Astrocyte (in vitro differentiated cells and primary cell): ENCODE data around the gene TIGD2. TPM values are rescaled to one million over a fixed set of nuclear protein-coding genes. Genes with fewer than 3 reads are reported as not detected.

Source experiments
- DNase-seq: peaks from one replicate; pipeline ENCODE4 v3.0.0-alpha.2; 2010; ENCODE audit warnings: low read depth
- FAIRE-seq: peaks from 2 replicates; lab custom pipeline; 2011; peaks lifted over from hg19 to GRCh38; lab: Jason Lieb, UNC
- H2AFZ ChIP-seq: 2 replicates; pipeline ENCODE4 v1.6.0; 2012; ENCODE audit warnings: low read depth, low read length, inconsistent platforms
- H3K27ac ChIP-seq: 2 replicates; pipeline ENCODE4 v1.5.1; 2011; ENCODE audit warnings: low read depth, low read length, inconsistent platforms
- H3K27me3 ChIP-seq: 2 replicates; pipeline ENCODE4 v1.6.0; 2011; ENCODE audit warnings: low read length, inconsistent platforms; ENCODE audit not compliant: insufficient read depth
- H3K36me3 ChIP-seq: 2 replicates; pipeline ENCODE4 v1.5.1; 2011; ENCODE audit warnings: low read length, inconsistent platforms; ENCODE audit not compliant: insufficient read depth
- H3K4me1 ChIP-seq: 2 replicates; pipeline ENCODE4 v1.5.1; 2011; ENCODE audit warnings: low read length, inconsistent platforms; ENCODE audit not compliant: insufficient read depth
- H3K4me2 ChIP-seq: 2 replicates; pipeline ENCODE4 v1.6.0; 2012; ENCODE audit warnings: low read length, inconsistent platforms
- H3K4me3 ChIP-seq: 2 replicates; pipeline ENCODE4 v1.5.1; 2011; ENCODE audit warnings: low read depth, mild to moderate bottlenecking, low read length, inconsistent platforms; ENCODE audit not compliant: insufficient read depth
- H3K79me2 ChIP-seq: 2 replicates; pipeline ENCODE4 v1.6.0; 2012; ENCODE audit warnings: mild to moderate bottlenecking, low read length, inconsistent platforms; ENCODE audit not compliant: insufficient read depth
- H3K9ac ChIP-seq: 2 replicates; pipeline ENCODE4 v1.6.0; 2012; ENCODE audit warnings: mild to moderate bottlenecking, low read length, inconsistent platforms
- H3K9me3 ChIP-seq: 2 replicates; pipeline ENCODE4 v1.5.1; 2012; ENCODE audit warnings: low read depth, mild to moderate bottlenecking, low read length, inconsistent platforms; ENCODE audit not compliant: insufficient read depth
- H4K20me1 ChIP-seq: 2 replicates; pipeline ENCODE4 v1.6.0; 2012; ENCODE audit warnings: low read length, inconsistent platforms; ENCODE audit not compliant: insufficient read depth
- H3K27ac Mint-ChIP-seq: one replicate; pipeline ENCODE4 v1.8.0; 2021; ENCODE audit warnings: mild to moderate bottlenecking, mixed read lengths; ENCODE audit not compliant: unreplicated experiment
- H3K27me3 Mint-ChIP-seq: one replicate; pipeline ENCODE4 v1.8.0; 2021; ENCODE audit warnings: low read depth, mixed read lengths; ENCODE audit not compliant: unreplicated experiment
- H3K36me3 Mint-ChIP-seq: one replicate; pipeline ENCODE4 v1.8.0; 2021; ENCODE audit warnings: low read depth, mixed read lengths; ENCODE audit not compliant: unreplicated experiment
- H3K4me1 Mint-ChIP-seq: one replicate; pipeline ENCODE4 v1.8.0; 2021; ENCODE audit warnings: low read depth, mixed read lengths; ENCODE audit not compliant: unreplicated experiment
- H3K4me3 Mint-ChIP-seq: one replicate; pipeline ENCODE4 v1.8.0; 2021; ENCODE audit warnings: mild to moderate bottlenecking, moderate library complexity, mixed read lengths; ENCODE audit not compliant: unreplicated experiment
- H3K9me3 Mint-ChIP-seq: one replicate; pipeline ENCODE4 v1.8.0; 2021; ENCODE audit warnings: mild to moderate bottlenecking, mixed read lengths; ENCODE audit not compliant: unreplicated experiment
- EZH2 ChIP-seq: IDR thresholded peaks from 2 replicates; pipeline ENCODE4 v1.6.1; 2012; ENCODE audit warnings: mild to moderate bottlenecking, low read length, inconsistent platforms; ENCODE audit not compliant: insufficient read depth
- total RNA-seq: library from RNA; stranded (reverse); gene quantifications from 2 replicates; pipeline ENCODE4 v1.2.1, GENCODE V29; 2021
- TF ChIP-seq, protein P1 (sequence below): IDR thresholded peaks from 2 replicates; pipeline ENCODE4 v1.5.1; 2011; ENCODE audit warnings: low read depth, mild to moderate bottlenecking, inconsistent platforms, low read length, moderate library complexity; ENCODE audit not compliant: insufficient read depth

TIGD2 gene
- total RNA-seq, 1 donor from 2014 or later, result 5.3 TPM

GRCh38 chr4:89121387-89122068, 10.2 kb downstream of the TIGD2 start:
- Histone ChIP-seq H3K4me3 (no peak overlapping the region), H3K36me3 (no peaks in the 10 kb centered on the region), H3K4me1 (peaks cover 8% of the 10 kb centered on the region), H3K9me3 (no peaks in the 10 kb centered on the region), H3K27ac (no peak overlapping the region), H3K9ac (no peak overlapping the region), H2AFZ (no peak overlapping the region), H3K79me2 (no peaks in the 10 kb centered on the region), H4K20me1 (no peaks in the 10 kb centered on the region), H3K4me2 (peak overlapping the region; percentile 2), H3K27me3 (no peaks in the 10 kb centered on the region)
- FAIRE-seq (no peak), DNase-seq (no peak)
- TF ChIP-seq, protein P1, sequence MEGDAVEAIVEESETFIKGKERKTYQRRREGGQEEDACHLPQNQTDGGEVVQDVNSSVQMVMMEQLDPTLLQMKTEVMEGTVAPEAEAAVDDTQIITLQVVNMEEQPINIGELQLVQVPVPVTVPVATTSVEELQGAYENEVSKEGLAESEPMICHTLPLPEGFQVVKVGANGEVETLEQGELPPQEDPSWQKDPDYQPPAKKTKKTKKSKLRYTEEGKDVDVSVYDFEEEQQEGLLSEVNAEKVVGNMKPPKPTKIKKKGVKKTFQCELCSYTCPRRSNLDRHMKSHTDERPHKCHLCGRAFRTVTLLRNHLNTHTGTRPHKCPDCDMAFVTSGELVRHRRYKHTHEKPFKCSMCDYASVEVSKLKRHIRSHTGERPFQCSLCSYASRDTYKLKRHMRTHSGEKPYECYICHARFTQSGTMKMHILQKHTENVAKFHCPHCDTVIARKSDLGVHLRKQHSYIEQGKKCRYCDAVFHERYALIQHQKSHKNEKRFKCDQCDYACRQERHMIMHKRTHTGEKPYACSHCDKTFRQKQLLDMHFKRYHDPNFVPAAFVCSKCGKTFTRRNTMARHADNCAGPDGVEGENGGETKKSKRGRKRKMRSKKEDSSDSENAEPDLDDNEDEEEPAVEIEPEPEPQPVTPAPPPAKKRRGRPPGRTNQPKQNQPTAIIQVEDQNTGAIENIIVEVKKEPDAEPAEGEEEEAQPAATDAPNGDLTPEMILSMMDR, result no peak
- no peak for TF ChIP-seq EZH2
- Mint-ChIP-seq H3K27me3 (no peaks in the 10 kb centered on the region), H3K4me3 (no peak overlapping the region), H3K9me3 (no peaks in the 10 kb centered on the region), H3K36me3 (no peaks in the 10 kb centered on the region), H3K4me1 (peaks cover 25% of the 10 kb centered on the region), H3K27ac (peak overlapping the region; percentile 2)

DNA sequence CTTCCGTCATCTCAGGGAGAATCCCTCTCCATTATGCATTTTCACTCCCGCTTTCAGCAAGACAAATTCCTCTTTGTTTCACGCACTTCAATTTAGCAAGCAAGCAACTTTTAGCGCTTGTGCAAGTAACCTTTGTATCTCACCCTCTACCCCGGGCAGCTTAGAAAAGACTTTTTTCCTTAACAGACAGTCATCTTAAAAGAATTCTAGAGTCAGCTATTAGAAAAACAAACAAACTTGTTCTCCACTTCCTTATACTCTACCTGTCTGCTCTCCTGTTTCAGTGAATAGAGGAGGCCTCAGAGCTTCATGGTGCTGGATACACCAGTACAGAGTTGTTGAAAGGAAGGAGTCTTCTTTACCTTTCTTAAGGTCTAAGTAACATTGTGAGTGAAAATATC, 12.1 kb downstream of the TIGD2 start:
- H3K4me3 ChIP-seq, result no peak overlapping the region
- Mint-ChIP-seq H3K27ac (peak overlapping the region; percentile 10), H3K27me3 (no peaks in the 10 kb centered on the region), H3K9me3 (no peaks in the 10 kb centered on the region), H3K4me3 (no peak overlapping the region), H3K4me1 (peaks cover 25% of the 10 kb centered on the region), H3K36me3 (no peaks in the 10 kb centered on the region)
- no peak for TF ChIP-seq EZH2
- TF ChIP-seq, protein P1, result no peak
- FAIRE-seq (no peak), DNase-seq (peak; percentile 46)
- H3K4me1 ChIP-seq, result peaks cover 8% of the 10 kb centered on the region
- H4K20me1 ChIP-seq, result no peaks in the 10 kb centered on the region
- no peaks in the 10 kb centered on the region for H3K27me3 ChIP-seq
- no peak overlapping the region for H3K27ac ChIP-seq
- no peaks in the 10 kb centered on the region for H3K9me3 ChIP-seq
- H3K36me3 ChIP-seq, result no peaks in the 10 kb centered on the region
- no peak overlapping the region for H3K9ac ChIP-seq
- no peaks in the 10 kb centered on the region for H3K79me2 ChIP-seq
- peak overlapping the region; percentile 15 for H3K4me2 ChIP-seq
- H2AFZ ChIP-seq, result no peak overlapping the region
